HG03045 (cell line): ENCODE measurements around the gene IGF2BP2.
"Not testable (repeated sequence)": the region's sequence is repeated elsewhere in the genome, so short reads cannot be mapped to it uniquely, and the experiment has no call there.

ENCODE experiments used
- ATAC-seq: cut with Tn5 transposase; IDR thresholded peaks from one replicate; pipeline ENCODE4 v1.9.1; 2021; ENCODE audit warnings: mild to moderate bottlenecking, moderate library complexity; ENCODE audit not compliant: unreplicated experiment

IGF2BP2 gene

DNA sequence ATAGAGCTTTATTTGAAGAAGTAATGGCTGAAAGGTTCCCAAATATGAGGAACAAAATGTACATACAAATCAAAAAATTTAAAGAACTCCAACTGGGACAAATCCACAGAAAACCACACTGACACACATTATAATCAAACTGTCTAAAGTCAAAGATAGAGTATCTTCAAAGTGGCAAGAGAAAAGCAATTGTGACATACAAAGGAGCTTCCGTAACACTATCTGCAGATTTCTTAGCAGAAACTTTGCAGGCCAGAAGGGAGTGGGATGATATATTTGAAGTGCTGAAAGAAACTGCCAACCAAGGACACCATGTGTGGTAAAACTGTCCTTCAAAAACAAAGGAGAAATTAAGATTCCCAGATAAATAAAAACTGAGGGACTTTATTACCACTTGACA lies 146.8 kb downstream of the IGF2BP2 start:
- no peak for ATAC-seq

DNA sequence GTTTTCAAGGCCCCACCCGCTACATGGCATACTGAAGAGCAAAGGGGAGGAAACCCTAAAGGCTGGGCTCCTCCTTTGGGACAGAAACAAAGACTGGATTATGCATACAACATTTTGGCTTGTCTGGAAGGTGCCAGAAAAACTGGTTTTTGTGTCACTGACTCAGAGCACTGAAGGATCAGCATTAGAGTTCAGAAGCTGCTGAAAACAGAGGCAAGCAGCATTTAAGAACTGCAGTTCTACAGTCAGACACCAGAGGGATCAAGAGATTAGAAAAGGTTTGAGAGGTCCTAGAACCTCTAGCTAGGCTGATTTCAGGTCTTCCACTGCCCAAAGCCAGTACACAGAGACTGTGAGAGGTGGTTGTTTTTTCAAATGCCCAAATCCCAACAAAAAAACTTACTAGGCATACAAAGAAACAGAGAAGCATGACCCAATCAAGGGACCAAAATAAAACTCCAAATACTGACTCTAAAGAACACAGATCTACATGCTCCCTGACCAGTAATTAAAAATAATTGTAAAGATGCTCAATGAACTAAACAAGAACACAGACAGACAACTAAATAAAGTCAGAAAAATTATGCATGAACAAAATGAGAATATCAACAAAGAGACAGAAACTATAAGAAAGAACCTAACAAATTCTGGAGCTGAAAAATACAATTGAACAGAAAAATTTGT lies 147.6 kb downstream of the IGF2BP2 start:
- ATAC-seq: no peak

DNA sequence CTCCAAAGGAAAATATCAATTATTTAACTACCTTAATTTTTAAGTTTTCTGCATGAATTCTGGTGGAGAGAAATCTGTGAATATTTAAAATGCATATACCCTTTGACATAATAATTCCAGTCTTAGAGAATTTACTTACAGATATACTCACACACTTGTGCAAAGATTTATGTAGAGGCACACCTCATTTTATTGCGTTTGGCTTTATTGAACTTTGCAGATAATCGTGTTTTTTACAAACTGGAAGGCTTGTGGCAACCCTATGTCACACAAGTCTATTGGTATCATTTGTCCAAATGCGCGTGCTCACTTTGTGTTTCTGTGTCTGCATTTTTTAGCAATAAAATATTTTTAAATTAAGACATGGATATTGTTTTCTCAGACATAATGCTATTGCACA lies 157.3 kb downstream of the IGF2BP2 start:
- no peak for ATAC-seq

DNA sequence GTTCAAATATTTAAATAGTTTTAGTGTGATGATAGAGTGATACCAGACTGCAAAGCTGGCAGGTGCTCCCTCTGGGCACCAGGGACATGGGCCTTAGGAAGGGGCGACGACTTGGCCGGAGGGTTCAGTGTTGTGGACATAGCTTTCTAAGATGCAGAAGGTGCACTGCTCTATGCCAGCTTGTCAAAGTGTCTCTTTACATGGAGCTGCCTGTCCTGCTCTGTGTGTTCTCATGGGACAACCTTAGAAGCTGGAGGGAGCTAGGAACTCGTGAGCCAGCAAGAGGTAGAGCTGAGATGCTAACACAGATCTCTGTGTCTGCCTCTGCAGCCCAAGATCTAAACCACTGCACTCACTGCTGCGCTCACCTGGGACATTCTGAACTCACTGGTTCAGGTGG lies 160.9 kb downstream of the IGF2BP2 start:
- no peak for ATAC-seq

DNA sequence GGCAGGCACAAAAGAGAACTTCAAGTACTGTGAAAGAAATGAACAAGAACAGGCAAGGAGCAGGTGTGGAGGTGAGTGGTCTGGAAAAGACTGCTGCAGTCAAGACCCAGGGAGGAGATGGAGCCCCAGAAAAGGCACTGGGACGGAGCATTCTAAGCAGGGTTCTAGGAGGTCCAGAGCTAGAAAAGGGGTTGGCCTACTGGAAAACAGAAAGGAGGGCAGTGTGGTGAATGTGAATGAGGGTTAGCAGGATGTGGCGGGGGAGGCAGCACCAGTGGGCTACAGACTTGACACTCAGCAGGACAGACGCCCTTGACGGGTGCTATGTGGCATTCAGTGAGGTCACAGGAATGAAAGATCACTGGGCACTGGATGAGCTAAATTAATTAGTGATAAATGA lies 163.1 kb downstream of the IGF2BP2 start:
- no peak for ATAC-seq

DNA sequence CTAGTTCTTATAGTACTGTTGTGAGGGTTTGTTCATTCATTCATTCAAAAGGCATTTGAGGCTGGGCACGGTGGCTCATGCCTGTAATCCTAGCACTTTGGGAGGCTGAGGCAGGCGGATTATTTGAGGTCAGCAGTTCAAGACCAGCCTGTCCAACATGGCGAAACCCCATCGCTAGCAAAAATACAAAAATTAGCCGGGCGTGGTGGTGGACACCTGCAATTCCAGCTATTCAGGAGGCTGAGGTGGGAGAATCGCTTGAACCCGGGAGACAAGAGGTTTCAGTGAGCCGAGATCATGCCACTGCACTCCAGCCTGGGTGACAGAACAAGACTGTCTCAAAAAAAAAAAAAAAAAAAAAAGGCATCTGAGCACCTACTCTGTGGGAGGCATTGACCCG lies 163.5 kb downstream of the IGF2BP2 start:
- ATAC-seq: not testable (repeated sequence)

DNA sequence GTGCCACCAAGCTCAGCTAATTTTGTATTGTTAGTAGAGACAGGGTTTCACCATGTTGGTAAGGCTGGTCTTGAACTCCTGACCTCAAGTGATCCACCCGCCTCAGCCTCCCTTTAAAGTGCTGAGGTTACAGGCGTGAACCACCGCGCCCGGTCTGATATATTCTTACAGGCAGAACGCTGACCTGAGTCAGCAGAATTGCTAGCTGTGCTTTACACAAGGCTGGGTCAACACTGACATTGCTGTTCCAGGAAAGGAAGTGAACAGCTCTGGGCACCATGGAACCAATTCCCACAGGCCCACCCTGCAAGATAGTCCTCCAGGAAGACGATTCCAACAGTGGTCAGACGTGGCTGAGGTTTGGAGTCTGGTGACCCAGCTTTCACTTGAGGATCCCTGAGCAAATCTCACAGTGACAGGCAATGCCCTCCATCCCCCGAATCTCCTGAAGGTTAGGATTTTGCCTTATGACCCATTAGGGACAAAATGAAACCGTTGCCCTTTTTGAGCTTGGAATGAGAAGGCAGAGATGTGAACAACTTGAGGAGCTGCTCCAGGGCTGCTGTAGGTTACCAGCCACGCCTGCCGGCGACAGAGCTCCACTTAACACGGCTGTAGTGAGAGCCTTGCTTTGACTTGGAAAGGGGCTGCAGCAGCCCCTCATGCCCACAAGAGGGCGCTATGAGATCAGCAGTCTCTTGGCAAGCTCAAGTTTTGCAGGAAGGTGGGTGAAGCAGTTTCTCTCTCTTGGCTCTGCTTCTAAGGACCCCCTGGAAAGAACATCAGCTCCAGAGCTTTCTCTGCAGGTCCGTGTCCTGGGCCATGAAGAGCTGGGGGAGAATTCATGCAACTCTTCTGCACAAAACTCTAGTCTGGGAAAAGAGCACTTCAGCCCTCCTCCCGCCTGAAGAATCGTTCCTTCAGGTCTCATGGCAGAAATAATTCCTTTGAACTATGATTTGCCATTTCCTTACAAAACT lies 164.6 kb downstream of the IGF2BP2 start:
- peak; percentile 70 for ATAC-seq

DNA sequence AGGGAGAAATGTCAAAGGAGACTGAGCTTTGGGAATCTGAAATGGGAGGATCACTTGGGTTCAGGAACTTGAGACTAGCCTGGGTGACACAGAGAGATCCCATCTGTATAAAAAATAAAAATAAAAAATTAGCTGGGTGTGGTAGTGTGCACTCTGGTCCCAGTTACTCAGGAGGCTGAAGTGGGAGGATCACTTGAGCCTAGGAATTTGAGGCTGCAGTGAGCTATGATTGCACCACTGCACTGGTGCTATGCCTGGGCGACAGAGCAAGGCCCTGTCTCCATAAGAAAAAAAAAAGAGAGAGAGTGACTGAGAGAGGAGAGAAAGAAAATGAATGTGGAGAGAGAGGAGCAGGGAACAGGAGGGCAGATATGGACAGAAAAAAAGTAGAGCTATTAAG lies 165.9 kb downstream of the IGF2BP2 start:
- no peak for ATAC-seq

DNA sequence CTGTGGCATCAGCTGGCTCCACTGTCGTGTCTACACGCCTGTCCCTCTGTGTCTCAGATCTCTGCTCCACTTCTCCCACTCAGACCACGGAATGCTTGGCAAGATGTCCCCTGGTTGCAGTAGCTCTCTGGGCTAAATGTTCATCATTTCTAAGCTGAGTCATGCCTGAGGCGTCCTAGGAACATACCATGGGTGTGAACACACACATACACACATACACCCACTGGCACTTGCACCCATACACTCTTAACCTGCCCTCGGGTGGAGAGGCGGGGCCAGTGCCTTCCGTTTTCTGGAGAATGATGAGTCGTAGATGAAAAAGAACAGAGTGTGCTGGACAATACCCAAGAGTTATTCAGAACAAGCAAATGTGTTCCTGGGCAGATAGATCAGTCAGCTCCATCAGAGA lies 166.3 kb downstream of the IGF2BP2 start:
- no peak for ATAC-seq

DNA sequence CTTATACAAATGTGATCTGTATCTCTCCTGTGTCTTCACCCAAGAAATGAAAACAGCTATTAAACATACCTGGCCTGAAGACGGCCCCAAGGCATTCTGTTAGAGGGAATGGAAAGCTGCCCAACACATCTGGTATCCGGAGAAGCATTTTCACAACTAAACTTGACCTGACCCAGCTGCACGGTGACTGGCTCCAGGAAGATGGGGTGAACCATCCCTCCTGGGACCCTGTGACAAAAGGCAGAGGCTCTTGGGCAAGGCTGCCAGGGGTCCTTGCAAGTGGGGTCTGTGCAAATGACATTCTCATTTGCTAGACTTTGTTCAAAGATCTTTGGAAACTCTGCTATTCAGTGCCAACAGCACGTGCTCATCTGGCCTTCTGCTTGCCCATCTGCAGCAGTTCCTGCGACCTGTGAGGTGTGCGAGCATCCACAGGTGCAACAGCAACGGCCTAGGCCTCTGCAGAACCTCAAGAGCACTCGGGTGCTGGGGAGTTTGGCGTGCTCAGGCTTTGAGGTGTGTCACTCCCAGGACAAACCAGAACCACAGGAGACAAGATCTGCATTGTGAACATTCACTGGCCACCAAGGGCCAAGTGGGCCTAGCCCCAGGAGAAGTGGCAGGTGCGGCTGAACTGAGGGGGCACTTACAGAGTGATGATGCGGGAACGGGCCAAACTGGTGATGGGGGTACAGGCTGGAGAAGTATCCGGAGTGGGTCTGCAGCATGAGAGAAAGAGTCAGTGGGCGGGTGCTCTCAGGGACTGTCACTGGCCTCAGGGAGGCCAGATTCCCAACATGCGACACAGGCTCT lies 166.9 kb downstream of the IGF2BP2 start:
- no peak for ATAC-seq

DNA sequence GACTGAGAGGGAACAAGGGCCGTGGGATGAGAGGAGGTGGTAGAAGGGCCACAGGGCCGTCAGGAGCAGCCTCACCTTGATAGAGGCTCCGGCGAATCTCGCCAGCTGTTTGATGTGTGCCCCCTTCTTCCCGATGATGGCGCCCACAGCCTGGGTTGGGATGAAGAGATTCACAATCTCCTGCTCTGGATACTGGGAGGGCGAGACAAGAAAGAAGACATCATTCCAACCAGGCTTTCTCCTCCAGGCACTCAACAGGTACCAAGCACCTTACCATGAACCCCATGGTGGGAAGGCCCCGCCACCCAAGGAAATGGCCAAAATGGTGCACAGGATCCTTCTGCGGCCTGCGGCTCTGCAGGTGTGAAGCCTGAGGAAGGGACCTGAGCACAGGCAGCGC lies 167.6 kb downstream of the IGF2BP2 start:
- no peak for ATAC-seq

DNA sequence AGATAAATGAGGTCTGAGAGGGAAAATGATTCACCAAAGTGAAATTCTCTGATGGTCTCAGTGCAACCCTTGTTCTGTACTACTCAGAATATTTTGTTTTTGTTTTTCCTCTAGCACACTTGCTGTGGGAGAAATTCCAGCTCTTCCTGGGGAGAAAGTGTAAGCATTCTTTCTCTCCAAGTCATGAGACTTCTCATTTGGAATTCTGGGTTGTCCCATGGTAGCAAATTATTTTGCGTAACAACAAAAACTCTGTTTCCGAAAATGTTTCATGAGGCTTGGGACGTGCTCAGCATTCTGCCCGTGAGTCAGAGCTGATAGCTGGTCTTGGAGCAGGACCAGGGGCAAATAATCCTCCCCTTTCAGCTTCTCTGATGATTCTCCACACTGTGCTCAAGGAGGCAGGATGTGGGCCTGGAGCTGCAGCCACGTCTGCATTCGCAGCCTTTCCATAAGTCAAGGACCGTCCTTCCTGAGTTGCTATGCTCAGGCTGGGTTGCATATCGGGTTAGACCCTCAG lies 168.5 kb downstream of the IGF2BP2 start:
- no peak for ATAC-seq

DNA sequence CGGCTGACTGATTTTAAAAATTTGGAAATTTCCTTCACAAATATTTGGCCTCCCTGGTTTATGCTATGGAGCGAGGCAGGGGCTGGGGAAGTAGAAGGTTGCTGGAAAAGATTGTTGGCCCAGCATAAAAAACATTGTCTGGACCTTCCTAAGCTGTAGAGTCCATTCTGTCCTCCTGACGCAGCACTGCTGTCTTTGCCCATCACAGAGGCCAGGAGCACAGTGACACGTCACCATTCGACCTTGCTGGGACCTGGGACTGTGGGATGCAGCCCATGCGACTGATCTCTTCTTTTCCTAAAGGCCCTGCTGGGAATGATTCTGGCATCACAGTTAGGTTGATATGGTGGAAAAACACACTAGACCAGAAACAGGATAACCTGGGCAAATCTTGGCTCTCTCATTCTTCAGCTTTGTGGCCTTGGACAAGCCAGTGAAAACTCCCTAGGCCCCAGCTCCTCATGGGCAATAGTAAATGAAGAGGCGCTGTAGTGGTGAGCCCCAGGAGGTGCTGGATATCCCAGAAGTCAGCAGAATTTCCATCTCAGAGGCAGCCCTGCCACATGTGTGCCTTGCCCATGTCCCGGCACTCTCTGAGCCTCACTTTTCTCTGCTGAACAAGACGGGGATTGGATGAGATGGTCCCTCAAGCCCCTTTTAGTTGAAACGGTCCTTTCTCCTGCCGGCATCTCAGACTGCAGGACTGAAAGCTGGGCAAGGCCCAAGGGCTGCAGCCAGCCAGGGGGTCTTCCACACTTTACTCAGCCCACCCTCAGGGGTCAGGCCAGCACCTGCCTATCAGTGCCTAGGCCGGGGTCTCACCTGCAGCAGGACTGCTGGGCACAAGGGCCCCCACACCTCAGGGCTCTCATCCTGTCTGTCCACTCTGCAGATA lies 169.2 kb downstream of the IGF2BP2 start:
- ATAC-seq: no peak

DNA sequence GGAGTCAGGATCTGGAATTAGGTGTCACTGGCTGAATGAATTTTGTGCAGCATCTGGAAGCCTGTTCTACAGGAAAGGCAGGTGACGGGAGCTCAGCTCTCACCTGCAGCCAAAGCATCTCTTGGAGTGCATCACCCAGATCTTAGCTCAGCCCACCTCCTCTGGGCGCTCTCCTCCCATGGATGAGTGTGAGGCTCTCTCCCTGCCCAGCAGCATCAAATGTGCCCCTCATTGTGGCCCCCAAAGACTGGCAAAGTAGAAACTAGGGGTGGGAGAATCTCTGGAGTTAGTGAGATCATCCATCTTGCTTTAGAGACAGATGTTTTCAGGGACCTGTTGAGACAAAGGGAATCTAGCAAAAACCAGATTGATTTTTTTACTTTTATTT lies 170.1 kb downstream of the IGF2BP2 start:
- ATAC-seq: no peak

DNA sequence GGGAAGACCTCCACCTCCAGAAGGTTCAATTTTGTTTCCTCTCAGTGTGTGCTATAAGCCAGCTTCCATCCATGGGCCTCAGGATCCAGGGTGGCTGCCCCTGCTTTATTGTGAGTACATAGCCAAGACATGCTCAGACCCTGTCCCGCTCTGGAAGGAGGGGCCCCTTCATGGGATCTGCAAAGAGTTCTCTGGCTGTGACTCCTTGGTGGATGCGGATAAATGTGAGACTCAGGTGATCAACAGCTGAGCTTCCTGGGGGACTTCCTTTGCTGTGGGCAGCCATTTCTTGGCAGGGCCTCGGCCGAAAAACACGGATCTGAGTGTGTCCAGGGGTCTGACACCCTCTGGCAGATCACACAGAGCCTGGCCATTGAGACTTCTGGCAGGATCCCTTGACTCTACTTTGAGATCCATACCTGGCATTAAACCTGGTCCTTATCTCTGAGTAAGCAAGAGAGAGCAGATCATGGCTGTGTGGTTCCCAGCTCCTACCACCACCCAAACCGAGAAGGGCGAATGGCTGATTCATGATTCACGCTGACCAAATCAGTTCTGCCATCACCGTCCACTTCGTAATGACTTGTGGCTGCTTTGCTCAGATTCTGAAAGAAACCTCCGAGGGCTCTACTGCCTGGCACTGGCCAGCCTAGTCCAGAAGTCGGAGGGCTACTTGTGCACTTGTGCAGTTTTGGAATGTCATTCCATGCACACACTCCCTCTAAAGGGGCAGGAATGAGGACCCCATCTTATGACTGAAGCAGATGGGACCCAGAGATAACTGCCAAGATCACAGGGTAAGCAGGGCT lies 170.7 kb downstream of the IGF2BP2 start:
- ATAC-seq: no peak

DNA sequence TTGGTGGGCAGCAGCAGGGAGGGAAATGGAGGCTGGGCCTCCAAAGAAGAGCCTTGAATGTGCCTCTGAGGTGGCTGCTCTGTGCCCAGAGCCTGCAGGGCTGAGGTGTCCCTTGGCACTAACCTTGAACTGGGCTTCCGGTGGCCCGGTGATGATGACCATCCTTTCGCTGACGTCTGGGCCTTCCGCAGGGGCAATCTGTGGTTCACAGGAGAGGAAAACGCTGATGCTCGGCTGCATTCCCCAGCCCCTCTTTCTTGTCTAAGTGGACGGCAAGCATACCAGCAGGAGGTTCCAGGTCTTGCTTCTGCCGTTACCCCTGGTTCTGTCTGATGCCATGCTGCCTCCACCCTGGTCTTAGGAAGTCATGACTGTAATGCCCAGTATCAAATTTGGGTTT lies 172.9 kb downstream of the IGF2BP2 start:
- ATAC-seq: no peak

DNA sequence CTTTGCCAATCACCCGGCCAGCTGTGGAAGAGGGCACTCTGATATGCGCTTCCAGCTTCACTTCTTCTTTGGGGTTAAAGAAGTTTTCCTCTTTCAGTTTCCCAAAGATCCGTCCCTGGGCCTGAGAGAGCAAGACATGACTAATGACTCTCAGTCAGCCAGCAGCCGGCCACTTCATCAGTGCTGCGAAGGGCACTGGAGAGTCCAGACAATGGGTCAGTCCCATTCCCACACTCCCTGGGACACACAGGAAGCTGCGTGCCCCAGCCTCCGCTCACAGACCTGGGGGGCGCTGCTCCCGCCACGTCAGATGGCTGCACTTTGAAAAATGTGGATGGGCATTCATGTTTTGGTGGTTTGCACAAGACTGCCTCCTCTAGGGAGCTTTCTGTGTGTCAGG lies 175.4 kb downstream of the IGF2BP2 start:
- ATAC-seq: no peak

DNA sequence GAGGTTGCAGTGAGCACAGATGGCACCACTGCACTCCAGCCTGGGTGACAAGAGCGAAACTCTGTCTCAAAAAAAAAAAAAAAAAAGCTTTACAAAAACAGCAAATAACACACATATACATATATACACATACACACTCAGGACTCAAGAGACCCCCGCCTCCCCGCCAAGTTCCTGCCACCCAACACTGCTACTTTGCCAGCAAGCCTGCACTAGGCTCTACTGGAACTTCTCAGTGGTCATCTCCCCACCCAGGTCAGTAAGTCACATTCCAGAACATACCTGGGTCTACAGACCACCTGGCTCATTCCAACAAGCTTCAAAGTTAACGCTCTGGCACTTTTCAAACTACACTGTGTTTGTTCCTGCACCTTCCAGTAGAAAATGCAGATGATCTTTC lies 176.4 kb downstream of the IGF2BP2 start:
- ATAC-seq: no peak

DNA sequence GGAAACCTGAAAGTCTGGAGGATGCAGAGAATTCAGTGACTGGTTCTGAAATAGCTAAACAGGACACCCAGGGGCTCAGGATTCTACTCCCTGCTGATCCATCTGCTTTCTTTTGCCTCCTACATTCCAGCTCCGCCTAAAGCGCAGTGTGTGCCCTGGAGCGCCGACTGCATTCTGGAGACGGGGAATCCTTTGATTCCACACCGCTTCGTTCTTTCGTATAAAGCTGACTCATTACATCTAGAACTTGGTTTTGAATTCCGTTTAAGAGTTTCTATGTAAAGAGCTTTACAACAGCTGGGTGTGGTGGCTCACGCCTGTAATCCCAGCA lies 177.0 kb downstream of the IGF2BP2 start:
- no peak for ATAC-seq
